HG03439 (cell line): ENCODE results near the gene STARD5.

Experiments used
- ATAC-seq: cut with Tn5 transposase; IDR thresholded peaks from one replicate; pipeline ENCODE4 v1.9.1; 2021; ENCODE audit warnings: mild to moderate bottlenecking, moderate library complexity; ENCODE audit not compliant: unreplicated experiment

The STARD5 gene

DNA sequence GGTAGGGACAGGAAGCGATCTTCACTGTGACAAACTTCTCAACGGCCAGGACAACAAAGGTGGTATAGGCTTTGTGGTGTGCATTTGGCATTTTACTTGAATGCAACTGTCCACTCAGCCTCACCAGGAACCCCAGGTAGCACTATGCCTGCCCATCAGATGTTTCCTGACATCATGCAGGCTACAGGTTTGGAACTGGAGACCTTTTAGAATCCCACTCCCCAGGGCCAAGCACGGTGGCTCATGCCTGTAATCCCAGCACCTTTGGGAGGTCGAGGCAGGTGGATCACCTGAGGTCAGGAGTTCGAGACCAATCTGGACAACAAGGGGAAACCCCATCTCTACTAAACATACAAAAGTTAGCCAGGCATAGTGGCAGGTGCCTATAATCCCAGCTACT lies 9.6 kb downstream of the STARD5 start:
- ATAC-seq: no peak

DNA sequence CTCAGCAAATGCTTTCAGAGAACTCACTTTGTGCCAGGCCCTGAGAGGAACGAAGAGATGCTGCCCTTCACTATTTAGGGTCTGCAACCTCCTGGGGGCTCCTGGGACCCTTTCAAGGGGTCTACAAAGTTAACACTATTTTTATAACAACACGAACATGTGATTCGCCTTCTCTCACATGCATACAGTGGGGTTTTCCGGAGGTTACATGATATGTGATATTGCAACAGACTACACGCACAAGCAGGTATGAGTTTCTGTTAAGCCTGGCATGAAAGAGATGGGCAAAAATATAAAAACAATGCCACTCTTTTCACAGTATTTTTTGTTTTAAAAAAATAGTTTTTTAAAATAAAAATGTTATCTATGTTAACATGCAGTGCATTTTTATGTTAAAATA lies 10.3 kb downstream of the STARD5 start:
- no peak for ATAC-seq

DNA sequence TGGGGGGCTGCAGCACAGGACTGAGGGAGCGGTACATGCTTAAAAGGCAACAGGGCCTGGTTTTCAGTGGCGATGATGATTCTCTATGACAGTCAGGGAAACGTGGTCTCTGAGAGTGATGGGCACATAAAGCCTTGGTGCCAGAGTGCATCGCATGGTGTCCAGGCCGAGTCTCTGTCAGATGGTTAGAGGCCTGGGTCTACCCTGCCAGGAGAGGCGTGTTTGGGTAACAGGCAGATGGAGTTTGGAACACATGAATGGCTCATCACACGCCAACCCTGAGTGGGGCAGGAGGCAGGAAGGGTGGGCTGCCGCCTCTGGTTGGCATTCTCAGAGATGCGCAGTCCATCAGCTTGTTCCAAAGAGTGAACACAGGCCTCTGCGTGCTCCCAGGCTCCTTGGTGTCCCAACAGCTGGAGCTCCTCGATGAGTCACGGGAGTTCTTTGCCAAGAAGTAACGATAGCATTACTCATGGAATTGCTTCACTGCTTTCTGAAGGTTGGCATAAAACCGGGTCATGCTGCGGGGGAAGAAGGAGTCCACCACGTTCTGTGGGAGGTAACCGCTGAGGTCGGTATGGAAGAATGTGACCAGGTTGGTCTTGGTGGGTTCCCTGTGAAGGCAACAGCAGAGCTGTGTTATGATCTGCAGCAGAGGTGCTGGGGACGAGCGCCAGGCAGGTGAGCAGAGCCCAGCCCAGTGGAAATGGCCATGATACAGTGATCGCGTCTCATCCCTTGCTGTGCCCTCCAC lies 11.0 kb downstream of the STARD5 start:
- no peak for ATAC-seq

DNA sequence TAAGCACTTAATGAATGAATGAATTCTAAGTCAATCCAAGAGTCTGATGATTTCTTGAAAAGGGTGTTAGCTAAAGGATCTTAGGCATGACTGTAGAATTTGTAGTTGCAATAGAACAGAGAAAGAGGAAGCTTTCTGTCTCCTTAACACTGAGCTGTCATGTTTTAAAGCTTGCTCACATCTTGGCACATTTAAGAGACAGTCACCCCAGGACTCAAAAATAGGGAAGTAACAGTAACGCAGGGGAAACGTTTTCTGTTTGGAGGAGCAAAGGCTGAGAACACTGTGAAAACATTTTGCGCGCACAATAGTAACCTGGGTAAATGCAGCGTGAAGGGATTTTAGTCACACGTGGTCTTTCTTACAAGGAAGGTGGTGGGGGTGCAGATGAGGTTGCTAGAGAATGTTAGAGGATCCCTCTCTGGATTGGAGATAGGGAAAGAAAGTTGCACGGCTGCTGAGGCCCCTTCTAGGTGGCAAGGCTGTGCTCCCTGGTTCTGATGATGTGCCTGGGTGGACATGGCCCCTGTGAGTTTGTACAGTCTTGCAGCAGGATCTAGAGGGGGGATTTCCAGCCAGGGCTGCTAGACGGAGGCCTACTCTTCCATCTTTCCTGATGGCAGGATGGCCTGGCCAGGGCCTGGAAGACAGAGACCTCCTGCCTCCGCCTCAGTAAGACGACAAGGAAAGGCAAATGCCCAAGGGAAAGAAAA lies 12.0 kb downstream of the STARD5 start:
- no peak for ATAC-seq

DNA sequence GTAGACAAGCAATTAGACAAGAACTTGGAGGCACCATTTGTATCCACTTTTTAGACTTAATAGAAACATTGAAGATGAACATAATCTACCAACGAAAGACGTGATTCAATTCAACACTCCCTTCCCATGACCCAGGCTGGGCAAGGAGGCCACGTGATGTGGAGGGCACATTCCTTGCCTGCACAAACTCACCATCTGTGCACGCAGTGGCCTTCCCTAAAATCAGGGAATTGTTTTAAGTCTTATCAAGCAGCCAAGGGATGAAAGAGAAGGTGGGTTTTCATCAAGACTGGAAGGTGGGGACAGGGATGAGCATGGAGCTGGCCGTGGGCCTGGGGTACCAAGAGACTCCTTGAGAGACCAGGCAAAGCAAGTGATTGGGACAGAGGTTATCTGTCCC lies 13.5 kb downstream of the STARD5 start:
- ATAC-seq: no peak

DNA sequence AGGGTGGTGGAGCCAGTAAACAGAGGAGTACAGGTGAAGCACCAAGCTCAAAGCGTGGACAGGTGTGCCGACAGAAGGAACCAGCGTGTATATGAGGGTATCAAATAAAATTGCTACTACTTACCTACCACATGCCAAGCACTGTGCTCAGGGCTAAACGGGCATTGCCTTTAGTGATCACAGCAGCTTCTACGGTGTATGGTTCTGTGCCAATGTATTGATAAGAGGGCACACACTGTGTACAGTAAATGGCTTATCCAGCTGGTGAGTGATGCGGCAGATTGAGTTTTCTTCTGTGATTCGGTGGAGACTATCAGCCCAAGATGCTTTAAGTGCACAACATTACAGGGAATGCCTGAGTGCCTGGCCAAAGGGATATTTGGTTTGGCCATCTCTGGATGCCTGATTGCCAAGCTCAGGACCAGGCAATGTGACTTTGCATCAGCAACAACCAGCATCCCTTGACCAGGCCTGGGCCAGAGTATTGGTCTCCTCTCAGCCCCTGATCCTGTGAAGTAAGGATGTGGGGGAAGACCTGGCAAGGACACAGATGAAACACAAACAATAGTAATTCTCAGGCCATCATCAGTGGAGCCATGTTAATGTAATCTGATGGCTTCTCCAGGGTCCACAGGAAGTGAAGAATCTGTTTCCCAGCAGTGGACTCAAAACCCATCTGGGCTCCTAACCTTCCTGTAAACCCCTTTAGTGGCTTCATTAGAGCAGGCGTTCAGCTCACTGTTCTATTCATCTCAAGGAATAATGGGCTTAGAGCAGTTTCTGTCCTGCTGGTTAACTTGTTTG lies 14.1 kb downstream of the STARD5 start:
- ATAC-seq: no peak

DNA sequence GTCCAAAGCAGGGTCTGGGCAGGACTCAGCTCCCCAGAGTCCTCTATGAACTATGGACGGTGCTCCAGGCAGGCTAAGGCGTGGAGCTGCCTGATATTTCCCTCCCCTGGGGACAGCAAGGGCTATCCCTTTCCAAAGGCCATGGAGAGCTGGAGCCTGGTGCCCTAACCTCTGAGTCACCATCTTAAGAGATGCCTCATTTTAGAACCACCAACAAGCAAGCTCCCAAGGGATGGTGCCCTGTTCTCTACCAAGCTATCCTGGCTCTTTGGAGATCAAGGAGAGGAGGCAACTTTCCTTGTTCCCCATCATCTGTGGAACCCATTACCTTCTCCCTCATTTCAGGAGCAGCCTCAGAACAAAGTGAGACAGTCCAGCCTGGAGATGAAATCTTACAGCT lies 15.7 kb downstream of the STARD5 start:
- no peak for ATAC-seq

DNA sequence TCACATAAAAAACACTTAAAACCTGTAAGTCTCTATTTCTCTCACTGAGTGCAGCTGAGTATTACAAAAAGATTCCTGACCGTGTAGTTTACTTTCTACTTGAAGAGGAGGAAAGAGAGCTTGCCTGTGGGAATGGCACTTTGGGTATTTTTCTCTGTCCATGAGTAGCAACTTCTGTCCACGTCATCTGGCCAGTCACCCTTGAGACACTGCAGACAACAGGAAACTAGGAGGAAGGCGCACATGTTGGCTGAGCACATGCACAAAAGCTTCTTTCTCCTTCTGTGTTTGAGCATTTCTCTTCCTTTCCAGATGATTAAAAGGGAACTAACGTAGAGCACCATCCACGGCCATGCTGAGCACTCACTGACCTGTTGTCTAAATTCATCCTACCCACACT lies 19.7 kb downstream of the STARD5 start:
- ATAC-seq: no peak

DNA sequence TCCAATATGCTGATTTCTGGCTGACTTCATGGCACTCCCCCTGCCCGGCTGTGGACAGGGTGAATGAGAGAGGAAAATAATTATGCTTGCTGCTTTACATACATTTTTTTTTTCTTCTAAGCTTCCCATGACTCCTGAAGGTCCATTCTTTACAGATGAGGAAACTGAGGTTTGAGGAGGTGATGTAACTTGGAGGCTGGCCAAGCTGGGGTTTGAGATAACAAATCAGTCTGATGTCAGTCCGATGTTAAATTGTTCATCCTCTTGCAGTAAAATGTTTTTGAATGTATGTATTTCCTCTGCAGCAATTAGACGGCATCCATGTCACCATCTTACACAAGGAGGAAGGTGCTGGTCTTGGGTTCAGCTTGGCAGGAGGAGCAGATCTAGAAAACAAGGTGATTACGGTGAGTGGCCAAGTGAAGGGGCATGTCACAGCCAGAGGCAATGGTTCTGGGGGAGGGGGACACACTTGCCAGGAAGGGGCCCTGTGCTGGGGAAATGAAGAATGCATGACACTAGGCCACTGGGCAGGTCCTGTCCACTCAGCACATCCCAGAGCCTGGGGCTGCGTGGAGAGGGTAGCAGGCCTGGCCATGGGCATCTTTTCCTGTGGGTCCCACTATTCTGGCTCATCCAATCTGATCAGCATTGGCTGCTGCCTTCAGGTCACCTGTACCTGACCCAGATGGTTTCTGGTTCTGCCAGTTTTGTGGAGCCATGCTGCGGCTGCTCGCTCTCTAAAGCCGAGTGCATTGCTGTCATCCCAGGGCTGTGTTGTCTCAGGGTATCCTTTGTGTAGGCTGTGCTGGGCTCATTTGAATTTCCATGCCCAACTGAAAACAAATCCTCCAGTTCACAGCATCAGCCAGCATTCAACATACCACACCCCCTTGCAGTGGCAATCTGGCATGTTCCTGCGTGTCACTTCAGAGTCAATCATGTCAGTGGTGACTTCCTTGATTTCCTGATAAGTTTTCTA lies 20.4 kb downstream of the STARD5 start:
- ATAC-seq: no peak

DNA sequence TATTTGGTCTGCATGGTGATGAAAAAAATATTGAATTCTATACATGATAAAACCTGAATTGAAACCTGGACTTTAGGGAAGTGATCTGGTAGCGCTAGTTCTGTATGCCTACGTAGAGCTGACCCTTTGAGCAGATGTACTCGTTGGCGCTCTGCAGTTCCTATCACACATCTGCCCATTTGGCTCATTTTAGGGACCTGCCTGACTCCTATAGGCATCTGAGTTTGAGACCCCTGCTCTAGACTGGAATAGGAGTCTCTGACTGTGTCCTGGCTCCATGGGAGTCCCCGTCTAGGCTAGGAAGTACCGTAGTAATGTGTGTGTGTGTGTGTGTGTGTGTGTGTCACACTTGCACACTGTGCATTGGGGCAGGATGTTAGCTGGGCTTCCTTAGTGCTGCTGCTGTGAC lies 21.2 kb downstream of the STARD5 start:
- no peak for ATAC-seq

DNA sequence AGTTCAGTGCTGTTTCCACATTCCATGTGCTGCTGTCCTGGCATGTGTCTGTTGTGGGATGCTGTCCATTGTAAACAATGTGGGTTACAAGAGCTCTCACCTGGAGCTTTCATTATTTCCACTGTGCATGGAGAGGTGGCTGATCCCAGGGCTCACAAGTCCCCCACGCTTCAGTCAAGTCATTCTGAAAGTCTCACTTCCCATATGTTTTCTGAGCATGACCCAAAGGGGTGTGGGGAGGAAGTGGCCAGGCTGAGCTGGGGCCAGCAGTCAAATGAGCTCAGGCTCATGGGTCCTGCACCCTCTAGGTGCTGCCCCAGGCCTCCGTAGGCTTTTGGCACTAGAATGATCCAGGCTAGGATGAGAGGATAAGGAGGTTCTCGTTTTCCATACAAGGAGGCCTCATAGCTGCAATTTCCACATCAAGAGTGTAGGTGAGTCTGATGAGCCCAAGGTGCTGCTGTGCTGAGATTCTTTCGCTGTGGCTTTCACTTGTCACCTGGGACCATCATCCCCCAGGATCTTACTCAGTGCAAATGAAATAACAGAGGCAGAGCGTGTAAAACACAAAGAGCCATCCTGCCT lies 22.0 kb downstream of the STARD5 start:
- ATAC-seq: peak; percentile 74

DNA sequence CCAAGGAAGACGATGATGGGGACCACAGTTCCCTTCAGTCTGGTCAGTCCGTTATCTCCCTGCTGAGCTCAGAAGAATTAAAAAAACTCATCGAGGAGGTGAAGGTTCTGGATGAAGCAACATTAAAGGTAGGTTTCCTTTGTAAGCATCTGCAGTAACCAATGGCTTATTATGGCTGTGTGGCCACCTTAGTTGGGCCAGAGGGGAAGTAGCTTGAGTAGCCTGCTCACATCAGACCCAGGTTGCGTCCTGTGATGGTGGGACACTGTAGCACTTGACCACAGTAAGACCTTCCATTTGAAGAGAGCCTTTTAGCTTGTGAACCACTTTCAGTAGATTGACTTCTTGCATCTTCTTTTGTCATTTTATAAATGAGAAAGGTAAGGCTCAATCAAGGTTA lies 22.6 kb downstream of the STARD5 start:
- ATAC-seq: peak; percentile 1

DNA sequence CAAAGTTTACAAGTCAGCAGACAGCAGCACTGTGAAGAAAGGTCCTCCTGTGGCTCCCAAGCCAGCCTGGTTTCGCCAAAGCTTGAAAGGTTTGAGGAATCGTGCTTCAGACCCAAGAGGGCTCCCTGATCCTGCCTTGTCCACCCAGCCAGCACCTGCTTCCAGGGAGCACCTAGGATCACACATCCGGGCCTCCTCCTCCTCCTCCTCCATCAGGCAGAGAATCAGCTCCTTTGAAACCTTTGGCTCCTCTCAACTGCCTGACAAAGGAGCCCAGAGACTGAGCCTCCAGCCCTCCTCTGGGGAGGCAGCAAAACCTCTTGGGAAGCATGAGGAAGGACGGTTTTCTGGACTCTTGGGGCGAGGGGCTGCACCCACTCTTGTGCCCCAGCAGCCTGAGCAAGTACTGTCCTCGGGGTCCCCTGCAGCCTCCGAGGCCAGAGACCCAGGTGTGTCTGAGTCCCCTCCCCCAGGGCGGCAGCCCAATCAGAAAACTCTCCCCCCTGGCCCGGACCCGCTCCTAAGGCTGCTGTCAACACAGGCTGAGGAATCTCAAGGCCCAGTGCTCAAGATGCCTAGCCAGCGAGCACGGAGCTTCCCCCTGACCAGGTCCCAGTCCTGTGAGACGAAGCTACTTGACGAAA lies 24.2 kb downstream of the STARD5 start:
- ATAC-seq: no peak

DNA sequence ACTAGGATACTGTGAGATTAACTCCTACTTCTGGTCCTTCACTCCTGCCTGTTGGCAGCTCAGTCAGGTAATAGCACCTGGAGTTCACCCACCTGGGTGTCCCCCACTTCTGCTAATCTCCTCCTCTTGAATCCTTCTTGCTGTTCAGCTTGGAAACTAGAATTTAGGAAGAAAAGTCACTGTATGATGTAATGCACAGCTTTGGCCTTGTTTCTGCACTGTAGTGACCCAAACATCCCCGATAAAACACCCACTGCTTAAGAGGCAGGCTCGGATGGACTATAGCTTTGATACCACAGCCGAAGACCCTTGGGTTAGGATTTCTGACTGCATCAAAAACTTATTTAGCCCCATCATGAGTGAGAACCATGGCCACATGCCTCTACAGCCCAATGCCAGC lies 24.8 kb downstream of the STARD5 start:
- ATAC-seq: no peak

DNA sequence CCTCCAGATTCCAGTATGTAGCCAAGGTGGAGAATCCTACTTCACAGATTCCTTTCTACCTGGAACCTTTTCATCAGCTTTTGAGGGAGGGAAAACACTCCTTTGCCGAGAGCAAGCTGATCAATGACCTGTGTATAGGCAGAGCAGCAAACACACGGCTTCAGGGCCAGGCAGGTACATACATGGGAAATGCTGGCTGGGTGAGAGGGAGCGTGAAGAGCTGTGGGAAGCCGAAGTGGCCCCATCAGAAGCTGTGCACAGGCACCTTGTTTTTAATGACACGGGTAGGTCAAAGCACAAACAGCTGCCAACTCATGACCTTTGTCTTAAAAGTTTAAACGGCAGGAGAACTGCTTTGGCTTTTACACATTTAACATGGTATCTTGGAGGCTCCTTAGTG lies 25.3 kb downstream of the STARD5 start:
- no peak for ATAC-seq

DNA sequence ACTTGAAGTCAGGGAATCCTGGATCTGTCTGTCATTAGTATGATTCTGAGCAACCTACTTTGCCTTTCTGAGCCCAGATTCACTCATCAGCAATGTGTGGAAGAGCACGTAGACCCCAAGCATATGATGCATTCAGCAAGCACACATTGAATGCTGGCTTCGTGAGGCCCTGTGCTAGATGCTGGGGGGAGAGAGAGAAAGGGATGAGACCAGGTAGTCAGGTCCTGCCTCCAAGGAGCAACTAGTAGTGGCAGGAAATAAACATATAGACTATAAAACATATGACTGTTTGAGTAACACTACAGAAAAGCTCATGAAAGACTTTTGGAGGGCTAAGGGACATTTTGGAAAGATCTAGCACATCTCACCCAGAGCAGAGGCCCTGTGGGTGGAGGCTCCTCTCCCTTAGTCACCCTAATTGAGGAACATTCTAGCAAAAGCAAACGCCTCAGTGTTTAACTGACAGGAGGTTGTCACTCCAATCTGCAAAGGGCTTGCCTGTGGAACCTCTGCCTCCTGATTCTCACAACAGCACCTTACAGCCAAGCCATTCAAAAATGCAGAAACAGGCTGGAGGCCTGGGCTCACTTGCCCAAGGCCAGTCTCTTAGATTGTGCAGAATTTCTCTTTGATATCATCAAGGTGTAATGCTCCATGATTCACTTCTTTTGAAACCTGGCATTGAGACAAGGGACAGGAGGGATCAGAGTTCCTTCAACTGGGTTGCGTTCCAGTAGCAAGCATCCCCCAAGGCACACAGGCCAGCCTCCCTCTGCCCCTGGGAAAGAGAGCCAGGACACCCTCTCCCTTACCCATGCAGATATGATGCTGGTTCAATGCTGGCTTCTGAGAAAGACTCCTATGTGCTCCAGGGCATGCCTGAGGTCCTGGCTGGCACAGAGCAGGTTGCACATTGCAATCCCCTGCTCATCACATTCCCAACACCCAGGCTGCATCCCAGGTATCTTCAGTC lies 26.1 kb downstream of the STARD5 start:
- no peak for ATAC-seq

DNA sequence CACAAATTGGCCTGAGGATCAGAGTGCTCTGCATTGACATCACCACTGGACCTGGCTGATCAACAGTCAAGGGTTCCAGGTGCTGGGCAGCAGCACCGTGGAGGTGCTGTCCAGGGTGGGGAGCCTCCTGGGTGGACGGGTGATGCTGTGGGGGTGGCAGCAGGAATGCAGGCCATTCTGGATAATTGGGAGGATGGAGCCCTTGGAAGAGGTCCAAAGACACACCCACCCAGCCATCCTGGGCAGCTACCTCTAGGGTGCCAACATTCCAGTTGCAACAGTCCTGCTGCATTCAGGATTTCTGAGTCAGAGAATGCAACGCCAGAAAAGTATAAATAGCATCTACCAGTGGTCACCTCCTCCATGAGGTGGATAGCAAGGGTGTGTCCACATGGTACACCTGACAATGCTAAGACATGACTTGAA lies 26.8 kb downstream of the STARD5 start:
- ATAC-seq: no peak

DNA sequence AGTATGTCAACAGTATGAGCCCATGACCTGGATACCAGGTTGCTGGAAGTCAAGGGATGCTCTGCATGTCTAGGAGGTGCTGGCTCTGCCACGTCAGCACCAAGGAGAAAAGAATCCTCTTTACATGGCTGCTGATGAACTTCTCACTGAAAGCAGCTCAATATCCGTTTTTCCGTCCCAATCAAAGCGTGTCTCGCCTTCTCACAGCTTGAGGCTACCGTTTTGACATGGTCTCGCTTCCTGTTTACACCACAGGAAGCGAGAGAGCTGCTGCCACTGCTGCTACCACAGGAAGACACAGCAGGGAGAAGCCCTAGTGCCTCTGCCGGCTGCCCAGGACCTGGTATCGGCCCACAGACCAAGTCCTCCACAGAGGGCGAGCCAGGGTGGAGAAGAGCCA lies 27.3 kb downstream of the STARD5 start:
- ATAC-seq: peak; percentile 47

DNA sequence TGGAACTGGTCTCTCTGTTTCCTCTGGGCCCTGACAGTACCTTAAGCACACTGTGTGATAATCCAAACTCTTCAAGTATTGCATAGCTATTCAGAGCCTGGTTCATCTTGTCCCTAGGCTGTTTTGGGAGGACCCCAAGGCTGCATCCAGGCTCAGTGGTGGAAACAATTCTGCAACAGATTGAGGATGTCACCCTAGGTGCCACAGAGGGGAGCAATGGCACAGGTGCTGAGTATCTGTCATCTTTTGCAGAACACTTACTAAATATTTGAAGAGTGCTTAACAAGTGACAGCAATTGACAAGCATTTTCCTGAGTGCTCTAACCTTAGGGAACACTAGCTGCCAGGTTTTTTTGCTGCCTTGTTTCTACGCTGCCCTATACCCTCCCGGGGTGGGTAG lies 27.8 kb downstream of the STARD5 start:
- ATAC-seq: no peak
